Endothelial cell of umbilical vein (primary cell): Measurements from ENCODE around the gene DDB1.

ENCODE experiments used
- EZH2 ChIP-seq: IDR thresholded peaks from 2 replicates; pipeline ENCODE4 v1.6.1; 2012; ENCODE audit warnings: borderline replicate concordance, low read depth, mild to moderate bottlenecking, moderate library complexity, low read length, inconsistent platforms; ENCODE audit not compliant: severe bottlenecking
- POLR2A ChIP-seq: IDR thresholded peaks from 2 replicates; pipeline ENCODE4 v1.6.1; 2012; ENCODE audit warnings: low read depth, mild to moderate bottlenecking, control low read depth, low read length

GRCh38 chr11:61306221-61306620 is 26.7 kb downstream of the DDB1 start:
- TF ChIP-seq EZH2, result no peak
- no peak for TF ChIP-seq POLR2A
